Medulla oblongata (tissue), 1 donor: Measurements from ENCODE around the gene GAGE10.
"Not testable (repeated sequence)": the region's sequence is repeated elsewhere in the genome, so short reads cannot be mapped to it uniquely, and the experiment has no call there.

Source experiments
- DNase-seq: peaks from one replicate; pipeline ENCODE4 v3.0.0-alpha.2; 2015; ENCODE audit errors: extremely low spot score

The GAGE10 gene

GRCh38 chrX:49276671-49277534, 26.5 kb upstream of the GAGE10 start:
- DNase-seq: no peak

- no peak for DNase-seq
Measured at GRCh38 chrX:49277535-49277830, 26.0 kb upstream of the GAGE10 start.

GRCh38 chrX:49278081-49278480, 25.4 kb upstream of the GAGE10 start:
- DNase-seq: no peak

GRCh38 chrX:49282647-49283011, 20.8 kb upstream of the GAGE10 start:
- no peak for DNase-seq

- DNase-seq: no peak
Measured at GRCh38 chrX:49284212-49284611, 19.2 kb upstream of the GAGE10 start.

- no peak for DNase-seq
Measured at GRCh38 chrX:49286136-49286535, 17.3 kb upstream of the GAGE10 start.

- DNase-seq: no peak
Measured at GRCh38 chrX:49286581-49286980, 16.9 kb upstream of the GAGE10 start.

- no peak for DNase-seq
Measured at GRCh38 chrX:49287665-49288064, 15.8 kb upstream of the GAGE10 start.

- DNase-seq: no peak
Measured at GRCh38 chrX:49290215-49290614, 13.2 kb upstream of the GAGE10 start.

GRCh38 chrX:49291615-49292337, 11.7 kb upstream of the GAGE10 start:
- DNase-seq: peak; percentile 57

- DNase-seq: no peak
Measured at GRCh38 chrX:49292400-49293362, 10.8 kb upstream of the GAGE10 start.

- DNase-seq: not testable (repeated sequence)
Measured at GRCh38 chrX:49299293-49299692, 4.2 kb upstream of the GAGE10 start.

GRCh38 chrX:49300703-49301102, 2.7 kb upstream of the GAGE10 start:
- no peak for DNase-seq

GRCh38 chrX:49307775-49308174, 4.3 kb downstream of the GAGE10 start:
- DNase-seq: not testable (repeated sequence)

GRCh38 chrX:49308604-49309269, 5.3 kb downstream of the GAGE10 start:
- peak; percentile 30 for DNase-seq

- DNase-seq: peak; percentile 12
Measured at GRCh38 chrX:49309401-49309981, 6.0 kb downstream of the GAGE10 start.

- DNase-seq: no peak
Measured at GRCh38 chrX:49310371-49310770, 6.9 kb downstream of the GAGE10 start.

- DNase-seq: no peak
Measured at GRCh38 chrX:49312176-49312575, 8.7 kb downstream of the GAGE10 start.

- no peak for DNase-seq
Measured at GRCh38 chrX:49316085-49316484, 12.6 kb downstream of the GAGE10 start.

- DNase-seq: not testable (repeated sequence)
Measured at GRCh38 chrX:49321737-49322136, 18.3 kb downstream of the GAGE10 start, which contains the start of gene GAGE12J. Gene GAGE12J, plus strand, starts transcription at chrX:49322037. Its CDS starts 1,157 bp downstream, at chrX:49323194.

GRCh38 chrX:49322266-49322665, 18.8 kb downstream of the GAGE10 start:
- DNase-seq: not testable (repeated sequence)
